GM12875 (cell line): ENCODE measurements around the gene BNIP5.

ENCODE experiments used
- H3K4me3 ChIP-seq: one replicate; pipeline ENCODE4 v1.5.1; 2011; ENCODE audit warnings: low read depth, low read length, control low read depth
- CTCF ChIP-seq: IDR thresholded peaks from 2 replicates; pipeline ENCODE4 v1.5.1; 2011; ENCODE audit warnings: low read depth, mild to moderate bottlenecking, control low read depth, inconsistent platforms, low read length, moderate library complexity, borderline replicate concordance; ENCODE audit not compliant: insufficient read depth

The BNIP5 gene

GRCh38 chr6:36334832-36335459 lies 1.7 kb downstream of the BNIP5 start:
- no peak for TF ChIP-seq CTCF
- no peak overlapping the region for H3K4me3 ChIP-seq

- H3K4me3 ChIP-seq: no peak overlapping the region
Observed at GRCh38 chr6:36333931-36334725, 2.6 kb downstream of the BNIP5 start.

DNA sequence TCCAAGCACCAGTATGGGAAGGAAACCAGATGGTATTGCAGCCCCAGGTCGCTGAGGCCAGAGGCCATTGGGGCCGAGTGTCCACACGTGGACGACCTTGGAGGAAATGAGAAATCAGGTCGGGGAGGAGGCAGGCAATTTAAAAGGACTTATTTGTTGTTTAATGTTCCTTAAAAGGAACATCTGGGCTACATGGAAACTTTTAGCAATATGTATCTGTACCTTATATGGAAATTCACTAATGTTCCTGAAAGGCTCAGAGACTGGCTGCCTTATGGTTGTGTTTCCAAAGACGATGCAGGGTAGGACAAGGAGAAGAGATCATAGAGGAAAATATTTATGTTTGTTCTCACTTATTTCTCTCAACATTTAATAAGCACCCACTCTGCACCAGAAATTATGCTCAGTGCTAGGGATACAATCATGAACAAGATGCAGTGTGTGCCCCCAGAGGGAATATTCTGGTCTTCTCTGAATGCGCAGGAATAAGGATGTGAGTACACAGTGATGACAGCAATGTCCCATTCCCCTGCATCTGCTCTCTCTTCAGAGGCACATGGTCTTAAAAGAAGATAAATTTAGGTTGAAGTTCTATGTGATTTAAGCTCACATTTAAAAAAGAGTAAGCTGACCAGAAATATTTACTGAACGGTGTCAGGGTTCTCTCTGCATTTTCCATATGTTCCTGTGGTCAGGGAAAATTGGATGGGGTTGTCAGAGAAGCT lies 3.4 kb downstream of the BNIP5 start:
- no peak overlapping the region for H3K4me3 ChIP-seq
- no peak for TF ChIP-seq CTCF

More at GRCh38 chr6:36333931-36334725, 2.6 kb downstream of the BNIP5 start:
- TF ChIP-seq CTCF: no peak

- no peak for TF ChIP-seq CTCF
- H3K4me3 ChIP-seq: no peak overlapping the region
Observed at GRCh38 chr6:36331381-36331780, 5.3 kb downstream of the BNIP5 start.

- no peak overlapping the region for H3K4me3 ChIP-seq
- TF ChIP-seq CTCF: no peak
Observed at GRCh38 chr6:36330366-36330765, 6.3 kb downstream of the BNIP5 start.

DNA sequence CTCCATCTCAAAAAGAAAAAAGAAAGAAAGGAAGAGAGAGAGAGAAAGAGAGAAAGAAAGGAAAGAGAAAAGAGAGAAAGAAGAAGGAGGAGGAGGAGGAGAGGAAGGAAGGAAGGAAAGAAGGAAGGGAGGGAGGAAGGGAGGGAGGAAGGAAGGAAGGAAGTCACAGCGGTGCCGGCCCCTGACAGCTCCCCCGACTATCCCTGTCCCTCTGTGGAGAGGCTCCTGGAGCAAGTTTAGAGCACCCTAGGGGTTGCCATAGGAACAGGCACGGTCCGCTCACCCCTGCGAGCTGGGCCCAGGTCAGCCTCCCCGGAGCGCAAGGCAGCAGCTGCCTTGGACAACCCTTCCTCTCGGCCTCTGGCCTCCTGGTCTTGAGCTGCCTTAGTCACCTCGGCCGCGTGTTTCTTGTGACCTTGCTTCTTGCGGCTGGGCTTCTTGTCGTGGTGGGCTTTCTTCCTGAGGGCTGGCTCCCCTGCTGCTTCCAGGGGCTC lies 6.8 kb downstream of the BNIP5 start:
- TF ChIP-seq CTCF: no peak

More for the DNA sequence above, 6.8 kb downstream of the BNIP5 start:
- no peak overlapping the region for H3K4me3 ChIP-seq
